HT-29 (cell line): Measurements from ENCODE around the gene NCAM1. TPM values are rescaled to one million over a fixed set of nuclear protein-coding genes. Genes with fewer than 3 reads are reported as not detected.

Experiments used
- DNase-seq: peaks from one replicate; pipeline ENCODE4 v3.0.0-alpha.2; 2015; ENCODE audit warnings: low spot score
- total RNA-seq: library from RNA; depleted of rRNA; stranded (reverse); fragments of >200 nt; shearing (Covaris generic); gene quantifications from 2 replicates; pipeline ENCODE4 v1.2.3, GENCODE V29; 2014

NCAM1 gene
- total RNA-seq, 1 experiment from 2014 or later: not detected

- DNase-seq: no peak
These were observed 170.0 kb downstream of the NCAM1 start for GRCh38 chr11:113131036-113131775.

GRCh38 chr11:113133071-113133470 lies 171.9 kb downstream of the NCAM1 start:
- no peak for DNase-seq

- DNase-seq: no peak
These were observed 173.4 kb downstream of the NCAM1 start for GRCh38 chr11:113134626-113135025.

GRCh38 chr11:113137713-113138529 lies 176.7 kb downstream of the NCAM1 start:
- no peak for DNase-seq

- DNase-seq: no peak
These were observed 177.5 kb downstream of the NCAM1 start for GRCh38 chr11:113138731-113139130.

- no peak for DNase-seq
These were observed 179.8 kb downstream of the NCAM1 start for GRCh38 chr11:113141010-113141409.

GRCh38 chr11:113142508-113142907 lies 181.3 kb downstream of the NCAM1 start:
- DNase-seq: no peak

GRCh38 chr11:113147249-113147648 lies 186.0 kb downstream of the NCAM1 start:
- DNase-seq: no peak

GRCh38 chr11:113148076-113148475 lies 186.9 kb downstream of the NCAM1 start:
- no peak for DNase-seq

GRCh38 chr11:113148652-113149051 lies 187.4 kb downstream of the NCAM1 start:
- DNase-seq: no peak

GRCh38 chr11:113151521-113151920 lies 190.3 kb downstream of the NCAM1 start:
- DNase-seq: no peak

GRCh38 chr11:113152500-113152899 lies 191.3 kb downstream of the NCAM1 start:
- DNase-seq: no peak

GRCh38 chr11:113153847-113154246 lies 192.6 kb downstream of the NCAM1 start:
- DNase-seq: no peak

GRCh38 chr11:113159988-113160807 lies 199.0 kb downstream of the NCAM1 start:
- DNase-seq: no peak

- no peak for DNase-seq
These were observed 199.5 kb downstream of the NCAM1 start for GRCh38 chr11:113160808-113161124.

GRCh38 chr11:113161711-113162591 lies 200.7 kb downstream of the NCAM1 start:
- no peak for DNase-seq

- DNase-seq: peak; percentile 22
These were observed 201.4 kb downstream of the NCAM1 start for GRCh38 chr11:113162592-113162962.

GRCh38 chr11:113163291-113164030 lies 202.2 kb downstream of the NCAM1 start:
- no peak for DNase-seq

GRCh38 chr11:113166280-113166679 lies 205.1 kb downstream of the NCAM1 start:
- no peak for DNase-seq

GRCh38 chr11:113167599-113167998 lies 206.4 kb downstream of the NCAM1 start:
- peak; percentile 17 for DNase-seq
